ENCODE data around the gene FUT8.
"Not testable (repeated sequence)": the region's sequence is repeated elsewhere in the genome, so short reads cannot be mapped to it uniquely, and the experiment has no call there.

FUT8 gene

GRCh38 chr14:65623759-65624158, 211.2 kb downstream of the FUT8 start:
- DNase-seq (ENCODE audit: low spot score) = no peak

DNA sequence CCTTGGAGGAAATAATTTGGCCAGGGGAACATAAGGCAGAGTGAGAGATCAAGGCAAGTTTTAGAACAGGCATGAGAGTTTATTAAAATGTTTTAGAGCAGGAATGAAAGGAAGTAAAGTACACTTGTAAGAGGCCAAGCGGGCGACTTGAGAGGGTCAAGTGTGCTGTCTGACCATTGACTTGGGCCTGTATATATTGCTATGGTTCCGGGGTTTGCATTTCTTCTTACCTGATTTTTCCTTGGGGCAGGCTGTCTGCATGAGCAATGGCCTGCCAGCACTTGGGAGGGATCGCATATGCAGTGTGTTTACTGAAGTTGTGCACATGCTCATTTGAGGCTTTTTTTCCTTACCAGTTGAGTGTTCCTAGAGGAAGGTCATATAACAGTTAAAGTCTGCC, 214.8 kb downstream of the FUT8 start:
- DNase-seq (ENCODE audit: low spot score) = no peak

DNA sequence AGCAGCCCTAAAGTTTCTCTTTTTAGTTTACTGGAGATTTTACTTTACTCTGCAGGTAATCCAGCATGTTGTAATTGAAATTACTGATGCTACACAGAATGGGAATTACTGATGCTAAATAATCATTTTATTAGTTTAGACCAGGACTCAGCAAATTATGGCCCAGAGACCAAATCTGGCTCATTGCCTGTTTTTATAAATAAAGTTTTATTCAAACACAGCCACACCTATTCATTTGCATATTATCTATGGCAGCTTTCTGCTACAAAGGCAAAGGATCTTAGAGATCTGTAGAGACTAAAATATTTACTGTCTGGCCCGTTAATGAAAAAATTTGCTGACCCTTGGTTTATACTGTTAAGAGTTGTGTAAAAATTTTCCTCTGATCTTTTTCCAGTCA, 216.1 kb downstream of the FUT8 start:
- DNase-seq (ENCODE audit: low spot score) = no peak

GRCh38 chr14:65631040-65631439, 218.5 kb downstream of the FUT8 start:
- no peak for DNase-seq (ENCODE audit: low spot score)

DNA sequence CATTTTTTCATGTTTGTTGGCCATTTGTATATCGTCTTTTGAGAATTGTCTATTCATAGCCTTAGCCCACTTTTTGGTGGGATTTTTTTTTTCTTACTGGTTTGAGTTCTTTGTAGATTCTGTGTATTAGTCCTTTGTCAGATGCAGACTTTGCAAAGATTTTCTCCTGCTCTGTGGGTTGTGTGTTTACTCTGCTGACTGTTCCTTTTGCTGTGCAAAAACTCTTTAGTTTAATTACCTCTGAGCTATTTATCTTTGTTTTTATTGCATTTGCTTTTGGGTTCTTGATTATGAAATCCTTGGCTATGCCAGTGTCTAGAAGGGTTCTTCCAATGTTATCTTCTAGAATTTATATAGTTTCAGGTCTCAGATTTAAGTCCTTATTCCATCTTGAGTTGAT, 220.0 kb downstream of the FUT8 start:
- no peak for DNase-seq (ENCODE audit: low spot score)

GRCh38 chr14:65633666-65634065, 221.1 kb downstream of the FUT8 start:
- DNase-seq (ENCODE audit: low spot score) = not testable (repeated sequence)

GRCh38 chr14:65637780-65638179, 225.2 kb downstream of the FUT8 start:
- peak; percentile 35 for DNase-seq (ENCODE audit: low spot score)

- no peak for DNase-seq (ENCODE audit: low spot score)
These were observed 226.7 kb downstream of the FUT8 start for GRCh38 chr14:65639216-65639615.

GRCh38 chr14:65650826-65651225, 238.3 kb downstream of the FUT8 start:
- DNase-seq (ENCODE audit: low spot score) = no peak

- DNase-seq (ENCODE audit: low spot score) = no peak
These were observed 244.0 kb downstream of the FUT8 start for GRCh38 chr14:65656554-65656953.

- no peak for DNase-seq (ENCODE audit: low spot score)
These were observed 245.7 kb downstream of the FUT8 start for GRCh38 chr14:65658202-65658601.

GRCh38 chr14:65661865-65662264, 249.3 kb downstream of the FUT8 start:
- DNase-seq (ENCODE audit: low spot score) = no peak

GRCh38 chr14:65664436-65664835, 251.9 kb downstream of the FUT8 start:
- no peak for DNase-seq (ENCODE audit: low spot score)

DNA sequence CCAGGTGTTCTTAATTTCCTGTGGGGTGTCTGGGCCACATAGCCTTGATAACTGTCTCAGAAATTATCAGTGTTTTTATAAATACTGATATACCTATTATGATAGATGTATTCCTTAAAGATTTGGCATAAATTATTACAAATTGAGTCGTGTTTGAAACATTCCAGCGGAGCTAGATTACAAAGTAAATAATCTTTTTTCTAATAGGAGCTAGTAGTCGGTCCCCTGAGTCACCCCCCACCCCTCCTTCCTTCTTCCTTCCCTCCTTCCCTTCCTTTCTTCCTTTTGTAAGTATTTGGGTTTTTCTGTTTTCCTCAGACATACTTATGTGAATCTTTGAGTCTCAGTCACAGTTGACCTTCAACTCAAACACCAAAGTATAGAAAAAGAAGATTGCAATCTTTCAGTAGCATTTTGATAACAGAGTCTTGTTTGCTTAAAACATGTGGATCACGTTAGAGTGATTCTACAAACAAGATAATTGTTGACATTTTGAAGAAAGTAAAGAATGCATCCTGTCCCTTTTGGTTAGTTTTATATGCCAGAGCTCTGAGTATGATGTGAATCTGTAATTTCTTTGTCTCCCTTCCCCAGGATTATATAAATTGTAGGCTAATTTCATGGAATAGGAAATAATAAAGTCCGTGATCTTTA, 264.0 kb downstream of the FUT8 start:
- DNase-seq (ENCODE audit: low spot score) = no peak

DNA sequence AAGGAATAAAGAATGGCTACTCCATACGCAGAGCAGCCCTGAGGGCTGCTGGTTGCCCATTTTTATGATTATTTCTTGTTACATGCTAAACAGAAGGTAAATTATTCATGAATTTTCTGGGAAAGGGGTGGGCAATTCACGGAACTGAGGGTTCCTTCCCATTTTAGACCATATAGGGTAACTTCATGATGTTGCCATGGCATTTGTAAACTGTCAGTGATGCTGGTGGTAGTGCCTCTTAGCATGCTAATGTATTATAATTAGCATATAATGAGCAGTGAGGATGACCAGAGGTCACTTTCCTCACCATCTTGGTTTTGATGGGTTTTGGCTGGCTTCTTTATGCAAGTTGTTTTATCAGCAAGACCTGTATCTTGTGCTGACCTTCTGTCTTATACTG, 273.0 kb downstream of the FUT8 start:
- no peak for DNase-seq (ENCODE audit: low spot score)

DNA sequence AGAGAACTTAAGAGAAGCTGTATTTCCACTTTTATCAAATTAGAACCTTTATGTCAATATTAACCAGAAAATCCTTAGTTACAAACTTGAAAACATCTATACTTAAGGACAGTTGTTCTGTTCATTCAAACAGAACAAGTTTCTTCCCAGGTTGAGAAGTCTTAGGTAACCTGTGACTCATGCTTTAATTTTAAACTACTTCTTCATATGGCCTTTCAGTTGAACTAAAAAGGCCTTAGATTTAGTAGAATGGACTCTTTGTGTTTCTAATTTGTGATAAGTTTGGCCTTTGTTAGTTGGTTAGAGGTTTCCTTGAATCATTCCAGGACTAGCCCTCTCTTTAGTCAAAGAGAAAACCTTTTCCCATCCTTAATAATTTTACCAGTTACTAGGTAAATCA, 274.2 kb downstream of the FUT8 start:
- no peak for DNase-seq (ENCODE audit: low spot score)

DNA sequence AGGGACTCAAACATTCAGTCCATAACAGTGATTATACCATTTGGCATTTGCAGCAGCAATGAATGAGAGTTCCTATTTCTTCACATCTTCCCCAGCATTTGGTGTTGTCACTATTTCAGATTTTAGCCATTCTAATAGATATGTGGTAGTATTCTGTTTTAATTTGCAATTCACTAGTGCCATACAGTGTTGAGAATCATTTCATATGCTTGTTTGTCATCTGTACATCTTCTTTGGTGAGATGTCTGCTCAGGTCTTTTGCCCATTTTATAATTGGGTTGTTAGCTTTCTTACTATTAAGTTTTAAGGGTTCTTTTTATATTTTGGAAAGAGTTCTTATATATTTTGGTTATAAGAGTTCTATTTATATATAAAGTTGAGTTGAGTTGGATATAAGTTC, 276.5 kb downstream of the FUT8 start:
- DNase-seq (ENCODE audit: low spot score) = no peak

- not testable (repeated sequence) for DNase-seq (ENCODE audit: low spot score)
These were observed 280.0 kb downstream of the FUT8 start for GRCh38 chr14:65692566-65692965.

GRCh38 chr14:65696801-65697200, 284.3 kb downstream of the FUT8 start:
- DNase-seq (ENCODE audit: low spot score) = no peak

- DNase-seq (ENCODE audit: low spot score) = no peak
These were observed 291.0 kb downstream of the FUT8 start for GRCh38 chr14:65703521-65703920.

- no peak for DNase-seq (ENCODE audit: low spot score)
These were observed 291.5 kb downstream of the FUT8 start for GRCh38 chr14:65703996-65704395.

- no peak for DNase-seq (ENCODE audit: low spot score)
These were observed 291.9 kb downstream of the FUT8 start for GRCh38 chr14:65704437-65704836.

GRCh38 chr14:65704850-65705249, 292.3 kb downstream of the FUT8 start:
- DNase-seq (ENCODE audit: low spot score) = no peak

DNA sequence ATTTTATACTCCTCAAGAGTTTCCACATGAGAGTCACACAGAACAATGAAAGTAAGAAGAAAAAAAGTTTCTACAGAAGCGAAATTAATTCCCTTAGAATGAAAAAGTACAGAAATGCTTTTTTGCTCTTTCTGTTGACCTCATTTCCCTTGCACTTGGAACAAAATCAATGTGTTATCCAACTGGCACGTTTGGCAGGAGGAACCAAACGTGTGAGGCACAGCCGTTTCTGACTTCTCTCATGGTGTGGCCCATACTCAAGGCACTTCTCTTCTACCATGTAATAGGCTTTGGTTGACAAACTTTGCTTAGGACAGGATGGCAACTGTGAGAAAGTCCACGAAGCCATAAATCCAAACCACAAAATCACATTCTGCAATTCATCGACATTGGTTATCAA, 297.0 kb downstream of the FUT8 start:
- no peak for DNase-seq (ENCODE audit: low spot score)

DNA sequence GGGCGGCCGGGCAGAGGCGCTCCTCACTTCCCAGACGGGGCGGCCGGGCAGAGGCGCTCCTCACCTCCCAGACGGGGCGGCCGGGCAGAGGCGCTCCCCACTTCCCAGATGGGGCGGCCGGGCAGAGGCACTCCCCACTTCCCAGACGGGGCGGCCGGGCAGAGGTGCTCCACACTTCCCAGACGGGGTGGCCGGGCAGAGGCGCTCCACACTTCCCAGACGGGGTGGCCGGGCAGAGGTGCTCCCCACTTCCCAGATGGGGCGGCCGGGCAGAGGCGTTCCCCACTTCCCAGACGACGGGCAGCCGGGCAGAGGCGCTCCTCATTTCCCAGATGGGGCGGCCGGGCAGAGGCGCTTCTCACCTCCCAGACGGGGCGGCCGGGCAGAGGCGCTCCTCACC, 304.3 kb downstream of the FUT8 start:
- DNase-seq (ENCODE audit: low spot score) = not testable (repeated sequence)
